Neural cell (in vitro differentiated cells): ENCODE measurements around the gene MAPK1.

ENCODE experiments used
- EP300 ChIP-seq: fragments of 450-650 bp; conservative IDR thresholded peaks from 2 replicates; pipeline ENCODE4 v1.6.1; 2014; ENCODE audit warnings: antibody characterized with exemption, mild to moderate bottlenecking, moderate library complexity; ENCODE audit not compliant: poor library complexity, severe bottlenecking
- EZH2 ChIP-seq: fragments of 200-600, 300-800 bp; shearing (Covaris generic), sonication (generic); IDR thresholded peaks from 2 replicates; pipeline ENCODE4 v1.6.1; 2014; ENCODE audit warnings: antibody characterized with exemption, low read length, borderline replicate concordance, mild to moderate bottlenecking; ENCODE audit not compliant: insufficient read depth, poor library complexity, severe bottlenecking
- MXI1 ChIP-seq: fragments of 450-650 bp; conservative IDR thresholded peaks from 2 replicates; pipeline ENCODE4 v1.6.1; 2014; ENCODE audit warnings: antibody characterized with exemption, mild to moderate bottlenecking; ENCODE audit not compliant: poor library complexity, severe bottlenecking
- POLR2AphosphoS5 ChIP-seq: IDR thresholded peaks from 2 replicates; pipeline ENCODE4 v1.6.1; 2012
- RAD21 ChIP-seq: fragments of 450-650 bp; conservative IDR thresholded peaks from 2 replicates; pipeline ENCODE4 v1.6.1; 2014; ENCODE audit warnings: antibody characterized with exemption, mild to moderate bottlenecking, moderate library complexity
- TF ChIP-seq, protein P1 (sequence below): fragments of 450-650 bp; IDR thresholded peaks from 2 replicates; pipeline ENCODE4 v1.5.1; 2014; ENCODE audit warnings: antibody characterized with exemption, mild to moderate bottlenecking, moderate library complexity; ENCODE audit not compliant: poor library complexity, severe bottlenecking
- TF ChIP-seq, protein P2 (sequence below): IDR thresholded peaks from 2 replicates; pipeline ENCODE4 v1.6.1; 2012; ENCODE audit warnings: borderline replicate concordance

DNA sequence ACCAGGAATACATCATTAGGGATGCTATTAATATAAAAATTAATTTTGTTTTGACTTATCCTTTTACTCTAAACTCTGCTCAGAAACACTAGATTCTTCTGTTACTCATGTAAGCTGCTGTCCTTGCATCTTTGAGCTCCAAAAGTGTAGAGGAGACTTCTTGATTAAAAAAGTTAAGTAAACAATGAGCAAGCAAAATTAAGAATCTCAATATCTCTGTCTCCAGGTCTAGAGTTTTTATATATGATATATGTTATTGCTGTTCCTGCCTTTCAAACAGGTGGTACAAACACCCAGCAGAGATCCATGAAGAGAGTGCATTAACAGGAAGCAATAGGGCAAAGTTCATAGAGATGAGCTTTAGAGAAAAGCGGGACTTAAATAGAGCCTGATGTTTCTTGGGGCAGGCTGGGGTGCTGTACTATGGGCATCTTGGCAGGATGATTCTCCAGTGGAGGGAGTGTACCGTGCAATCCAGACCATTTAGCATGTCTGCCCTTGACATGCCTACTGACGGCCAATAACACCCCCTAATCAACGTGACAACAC is 6.9 kb downstream of the MAPK1 start:
- TF ChIP-seq, protein P1, sequence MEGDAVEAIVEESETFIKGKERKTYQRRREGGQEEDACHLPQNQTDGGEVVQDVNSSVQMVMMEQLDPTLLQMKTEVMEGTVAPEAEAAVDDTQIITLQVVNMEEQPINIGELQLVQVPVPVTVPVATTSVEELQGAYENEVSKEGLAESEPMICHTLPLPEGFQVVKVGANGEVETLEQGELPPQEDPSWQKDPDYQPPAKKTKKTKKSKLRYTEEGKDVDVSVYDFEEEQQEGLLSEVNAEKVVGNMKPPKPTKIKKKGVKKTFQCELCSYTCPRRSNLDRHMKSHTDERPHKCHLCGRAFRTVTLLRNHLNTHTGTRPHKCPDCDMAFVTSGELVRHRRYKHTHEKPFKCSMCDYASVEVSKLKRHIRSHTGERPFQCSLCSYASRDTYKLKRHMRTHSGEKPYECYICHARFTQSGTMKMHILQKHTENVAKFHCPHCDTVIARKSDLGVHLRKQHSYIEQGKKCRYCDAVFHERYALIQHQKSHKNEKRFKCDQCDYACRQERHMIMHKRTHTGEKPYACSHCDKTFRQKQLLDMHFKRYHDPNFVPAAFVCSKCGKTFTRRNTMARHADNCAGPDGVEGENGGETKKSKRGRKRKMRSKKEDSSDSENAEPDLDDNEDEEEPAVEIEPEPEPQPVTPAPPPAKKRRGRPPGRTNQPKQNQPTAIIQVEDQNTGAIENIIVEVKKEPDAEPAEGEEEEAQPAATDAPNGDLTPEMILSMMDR: no peak
- TF ChIP-seq MXI1: no peak
- TF ChIP-seq EP300: no peak
- TF ChIP-seq, protein P2, sequence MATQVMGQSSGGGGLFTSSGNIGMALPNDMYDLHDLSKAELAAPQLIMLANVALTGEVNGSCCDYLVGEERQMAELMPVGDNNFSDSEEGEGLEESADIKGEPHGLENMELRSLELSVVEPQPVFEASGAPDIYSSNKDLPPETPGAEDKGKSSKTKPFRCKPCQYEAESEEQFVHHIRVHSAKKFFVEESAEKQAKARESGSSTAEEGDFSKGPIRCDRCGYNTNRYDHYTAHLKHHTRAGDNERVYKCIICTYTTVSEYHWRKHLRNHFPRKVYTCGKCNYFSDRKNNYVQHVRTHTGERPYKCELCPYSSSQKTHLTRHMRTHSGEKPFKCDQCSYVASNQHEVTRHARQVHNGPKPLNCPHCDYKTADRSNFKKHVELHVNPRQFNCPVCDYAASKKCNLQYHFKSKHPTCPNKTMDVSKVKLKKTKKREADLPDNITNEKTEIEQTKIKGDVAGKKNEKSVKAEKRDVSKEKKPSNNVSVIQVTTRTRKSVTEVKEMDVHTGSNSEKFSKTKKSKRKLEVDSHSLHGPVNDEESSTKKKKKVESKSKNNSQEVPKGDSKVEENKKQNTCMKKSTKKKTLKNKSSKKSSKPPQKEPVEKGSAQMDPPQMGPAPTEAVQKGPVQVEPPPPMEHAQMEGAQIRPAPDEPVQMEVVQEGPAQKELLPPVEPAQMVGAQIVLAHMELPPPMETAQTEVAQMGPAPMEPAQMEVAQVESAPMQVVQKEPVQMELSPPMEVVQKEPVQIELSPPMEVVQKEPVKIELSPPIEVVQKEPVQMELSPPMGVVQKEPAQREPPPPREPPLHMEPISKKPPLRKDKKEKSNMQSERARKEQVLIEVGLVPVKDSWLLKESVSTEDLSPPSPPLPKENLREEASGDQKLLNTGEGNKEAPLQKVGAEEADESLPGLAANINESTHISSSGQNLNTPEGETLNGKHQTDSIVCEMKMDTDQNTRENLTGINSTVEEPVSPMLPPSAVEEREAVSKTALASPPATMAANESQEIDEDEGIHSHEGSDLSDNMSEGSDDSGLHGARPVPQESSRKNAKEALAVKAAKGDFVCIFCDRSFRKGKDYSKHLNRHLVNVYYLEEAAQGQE: no peak
- TF ChIP-seq RAD21: no peak
- no peak for TF ChIP-seq POLR2AphosphoS5
- no peak for TF ChIP-seq EZH2
